Activated naive CD4-positive, alpha-beta T cell treated with anti-CD3 and anti-CD28 coated beads, Interleukin-2, amount 50 U/mL, for 16 hours (primary cell): Measurements from ENCODE around the gene PCDH15.

ENCODE experiments used
- DNase-seq: peaks from one replicate; pipeline ENCODE4 v3.0.0-alpha.2; 2020

PCDH15 gene

DNA sequence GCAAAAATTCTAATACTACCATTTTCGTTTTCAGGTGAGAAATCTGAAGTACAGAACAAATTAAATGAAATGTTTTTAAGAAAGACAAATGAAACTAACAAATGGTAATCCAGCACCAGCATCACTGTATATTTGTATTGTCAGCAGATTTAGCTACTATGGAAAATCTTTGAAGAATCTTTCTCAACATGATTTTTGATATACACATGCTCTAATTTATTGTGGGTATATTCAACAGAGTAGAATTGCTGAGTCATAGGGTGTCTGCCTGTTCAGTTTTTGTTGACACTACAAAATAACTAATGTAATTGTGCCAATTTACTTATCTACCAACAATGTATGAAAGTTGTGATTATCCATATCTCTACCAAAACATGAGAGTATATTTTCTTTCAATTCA is 437.6 kb downstream of the PCDH15 start:
- no peak for DNase-seq

- DNase-seq = no peak
These were observed 459.0 kb downstream of the PCDH15 start for GRCh38 chr10:54342058-54342457.

DNA sequence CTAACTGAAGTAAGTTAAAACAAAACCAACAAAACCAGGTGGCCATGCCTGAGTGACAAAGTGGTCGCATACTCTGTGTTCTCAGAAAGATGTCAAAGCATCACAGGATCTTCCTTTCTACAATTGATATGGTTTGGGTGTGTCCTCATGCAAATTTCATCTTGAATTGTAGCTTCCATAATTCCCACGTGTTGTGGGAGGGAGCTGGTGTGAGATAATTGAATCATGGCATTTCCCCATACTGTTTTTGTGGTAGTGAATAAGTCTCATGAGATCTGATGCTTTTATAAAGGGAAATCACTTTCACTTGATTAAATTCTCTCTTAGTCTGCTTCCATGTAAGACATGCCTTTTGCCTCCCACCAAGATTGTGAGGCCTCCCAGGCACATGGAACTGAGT is 465.7 kb downstream of the PCDH15 start:
- no peak for DNase-seq

GRCh38 chr10:54319341-54319740 is 481.7 kb downstream of the PCDH15 start:
- DNase-seq = no peak

DNA sequence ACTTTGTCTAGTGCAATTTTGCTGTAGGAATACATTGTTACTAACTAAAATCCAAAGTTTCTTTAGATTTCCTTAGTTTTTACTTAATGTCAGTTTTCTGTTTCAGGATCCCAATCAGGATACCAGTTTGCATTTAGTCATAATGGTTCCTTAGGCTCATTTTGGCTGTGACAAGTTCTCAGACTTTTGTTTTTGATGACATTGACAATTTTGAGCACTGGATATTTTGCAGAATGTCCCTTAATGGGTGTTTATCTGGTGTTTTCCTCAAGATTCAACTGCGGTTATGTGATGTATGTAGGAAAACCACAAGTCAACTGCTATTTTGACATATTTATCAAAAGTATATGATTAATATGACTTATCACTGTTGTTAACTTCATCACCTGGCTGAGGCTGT is 482.6 kb downstream of the PCDH15 start:
- no peak for DNase-seq

GRCh38 chr10:54314430-54314829 is 486.6 kb downstream of the PCDH15 start:
- DNase-seq = no peak

- DNase-seq = no peak
These were observed 516.4 kb downstream of the PCDH15 start for GRCh38 chr10:54284526-54285193.

DNA sequence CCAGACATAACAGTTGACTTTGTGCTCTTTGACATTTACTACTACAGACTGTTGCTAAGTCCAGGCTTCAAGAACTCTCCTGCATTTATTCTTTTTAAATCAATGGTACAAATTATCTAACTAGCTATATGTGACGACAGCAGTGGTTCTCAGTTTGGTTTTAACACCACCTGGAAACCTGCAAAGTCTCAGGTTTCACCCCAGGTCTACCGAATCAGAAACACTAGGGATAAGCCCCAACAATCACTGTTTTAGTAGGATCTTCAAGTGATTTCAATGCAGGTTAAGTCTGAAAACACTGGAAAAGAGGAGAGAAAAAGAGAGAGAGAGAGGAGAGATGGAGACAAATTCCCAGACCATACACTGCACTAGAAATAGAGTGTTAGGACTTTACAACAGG is 519.0 kb downstream of the PCDH15 start:
- DNase-seq = no peak

DNA sequence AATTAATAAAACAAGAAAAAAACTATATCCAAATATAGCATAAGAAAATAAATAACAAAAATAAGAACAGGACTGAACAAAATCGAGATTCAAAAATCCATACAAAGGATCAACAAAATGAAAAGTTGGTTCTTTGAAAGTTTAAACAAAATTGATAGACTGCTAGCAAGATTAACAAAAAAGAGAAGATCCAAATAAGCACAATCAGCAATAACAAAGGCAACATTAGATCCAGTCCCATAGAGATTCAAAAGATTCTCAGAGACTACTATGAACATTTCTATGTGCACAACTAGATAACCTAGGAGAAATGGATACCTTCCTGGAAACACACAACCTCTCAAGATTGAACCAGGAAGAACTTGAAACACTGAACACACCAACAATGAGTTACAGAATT is 534.6 kb downstream of the PCDH15 start:
- no peak for DNase-seq

- no peak for DNase-seq
These were observed 538.3 kb downstream of the PCDH15 start for GRCh38 chr10:54262726-54263125.

DNA sequence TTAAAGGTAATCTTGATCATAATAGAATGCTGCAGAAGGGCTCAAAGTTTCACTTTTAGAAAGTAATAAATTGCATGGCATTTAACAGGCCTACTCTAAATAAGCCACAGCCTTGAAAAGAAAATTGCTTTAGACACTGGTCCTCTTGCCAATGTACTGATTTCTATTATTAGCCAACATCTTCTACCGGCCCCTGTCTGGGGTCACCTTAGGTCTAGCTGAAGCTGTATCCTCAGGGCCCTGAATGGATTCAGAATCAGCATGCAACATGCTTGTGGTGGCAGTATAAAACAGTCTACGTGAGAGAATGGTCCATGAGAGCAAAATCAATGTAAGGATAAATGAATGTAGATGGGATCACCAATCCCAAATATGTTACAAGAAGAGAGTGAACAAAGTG is 541.9 kb downstream of the PCDH15 start:
- no peak for DNase-seq

GRCh38 chr10:54234832-54235231 is 566.2 kb downstream of the PCDH15 start:
- no peak for DNase-seq

DNA sequence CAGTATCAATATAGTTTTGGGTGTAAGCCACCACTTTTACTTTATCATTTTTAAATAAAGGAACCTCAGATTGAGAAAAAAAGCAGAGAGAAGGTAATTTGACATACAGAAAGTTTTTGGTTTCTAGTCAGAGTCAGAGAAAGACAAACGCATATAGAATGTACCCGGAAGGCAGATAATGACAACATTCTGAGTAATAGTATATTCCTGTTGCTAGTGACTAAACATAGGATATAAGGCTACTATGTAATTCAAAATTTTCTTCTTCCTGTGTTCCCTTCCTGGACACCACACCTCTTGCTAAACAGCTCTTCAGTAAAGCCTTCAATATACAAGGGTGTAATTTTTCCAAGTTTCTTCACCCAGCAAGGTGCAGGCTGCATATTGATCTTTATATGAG is 597.6 kb downstream of the PCDH15 start:
- DNase-seq = no peak

DNA sequence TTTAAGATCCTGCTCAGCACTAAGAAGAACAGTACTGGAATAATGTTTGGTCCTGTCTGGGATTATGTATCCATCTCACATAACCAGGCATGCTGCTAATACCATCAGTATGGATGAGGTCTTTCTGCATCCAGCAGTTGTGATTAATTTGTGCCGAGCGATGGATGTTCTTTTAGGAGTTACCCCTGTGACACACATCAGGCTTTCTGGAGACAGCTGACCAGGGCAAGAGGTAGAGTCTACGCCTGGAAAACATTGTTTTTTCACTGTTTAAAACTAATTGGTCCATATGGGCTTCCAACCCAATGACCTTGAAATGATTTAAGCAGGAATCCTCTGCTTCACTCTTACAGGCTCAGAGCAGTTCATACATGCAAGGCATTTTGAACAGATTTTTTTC is 603.0 kb downstream of the PCDH15 start:
- DNase-seq = no peak

- DNase-seq = no peak
These were observed 606.2 kb downstream of the PCDH15 start for GRCh38 chr10:54194806-54195205.

- no peak for DNase-seq
These were observed 641.1 kb downstream of the PCDH15 start for GRCh38 chr10:54159924-54160323.

DNA sequence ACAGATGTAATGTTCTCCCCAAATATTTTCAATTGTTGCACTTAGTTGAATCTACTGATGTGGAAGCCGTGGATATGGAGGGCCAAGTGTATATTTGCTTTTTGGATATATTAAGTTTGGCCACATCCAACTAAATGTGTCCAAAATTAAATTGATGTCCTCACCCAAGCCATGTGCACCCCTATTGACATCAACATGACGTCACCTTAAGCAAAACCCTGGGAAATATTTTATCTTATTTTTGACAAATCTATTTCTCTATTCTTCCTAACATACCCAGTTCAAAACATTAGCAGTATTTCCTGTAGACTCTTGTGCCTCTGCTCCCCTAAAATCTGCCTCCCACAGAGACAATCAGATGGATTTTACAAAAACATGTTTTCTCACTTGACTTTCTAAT is 652.5 kb downstream of the PCDH15 start:
- no peak for DNase-seq

DNA sequence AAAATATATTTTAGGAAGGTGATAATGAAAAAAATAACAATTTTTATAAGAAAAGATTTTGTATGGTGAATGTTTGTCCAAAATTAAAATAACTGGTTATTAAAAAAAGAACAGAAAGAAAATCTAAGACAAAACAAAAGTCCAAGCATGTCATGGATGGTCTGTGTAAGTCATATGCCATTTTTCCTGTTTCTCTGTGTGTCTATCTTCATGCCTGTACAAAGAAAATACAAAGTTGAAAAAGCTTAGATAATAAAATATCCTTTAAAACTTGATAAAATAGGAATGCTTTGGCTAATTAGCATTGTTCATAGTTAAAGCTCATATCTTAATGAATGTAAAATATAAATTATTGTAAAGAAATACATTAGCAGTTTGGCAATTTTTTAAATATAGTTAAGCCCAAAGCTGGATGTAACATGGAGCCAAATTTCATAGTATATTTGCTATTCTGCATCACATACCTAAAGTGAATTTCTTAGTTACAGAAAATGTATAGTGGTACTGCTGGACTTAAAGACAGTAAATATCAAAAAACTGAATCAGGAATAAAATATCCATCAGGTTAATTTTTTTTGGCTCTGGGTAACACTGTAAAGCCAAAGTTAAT is 661.1 kb downstream of the PCDH15 start:
- no peak for DNase-seq

DNA sequence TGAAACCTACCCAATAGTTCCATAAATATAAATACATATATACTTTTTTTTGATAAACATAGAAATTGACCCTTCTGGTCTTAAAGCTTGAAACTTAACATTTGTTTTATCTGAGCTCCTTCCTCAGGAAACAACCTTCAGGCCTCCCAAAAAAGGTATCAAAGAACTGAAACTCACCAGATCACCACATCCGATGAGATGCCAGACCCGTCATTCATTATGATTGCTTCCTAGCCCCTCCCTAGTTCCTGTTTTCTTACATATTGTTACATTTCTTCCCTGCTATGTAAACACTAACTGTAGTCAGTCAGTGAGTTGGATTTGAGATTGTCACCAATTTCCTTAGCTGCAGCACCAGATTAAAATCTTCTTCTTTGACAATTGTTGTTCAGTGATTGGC is 663.6 kb downstream of the PCDH15 start:
- DNase-seq = no peak

GRCh38 chr10:54133203-54133602 is 667.8 kb downstream of the PCDH15 start:
- DNase-seq = no peak

DNA sequence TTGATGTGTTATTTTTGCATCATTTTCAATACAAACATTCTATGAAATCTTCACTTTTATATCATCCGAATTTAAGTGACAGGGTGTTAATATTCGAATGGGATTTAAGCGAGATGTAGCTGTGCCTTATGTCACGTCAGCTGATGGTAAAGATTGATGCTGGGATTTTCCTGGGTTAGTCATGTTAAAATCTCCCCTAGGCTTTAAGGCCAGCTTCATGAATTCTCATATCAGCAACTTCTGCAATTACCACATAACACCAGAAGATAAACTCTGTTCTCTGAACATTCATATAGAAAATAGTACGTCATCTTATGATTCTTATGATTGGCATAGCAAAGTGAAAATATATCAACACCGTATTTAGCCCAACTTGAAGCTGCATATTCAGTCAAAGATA is 669.2 kb downstream of the PCDH15 start:
- DNase-seq = no peak

DNA sequence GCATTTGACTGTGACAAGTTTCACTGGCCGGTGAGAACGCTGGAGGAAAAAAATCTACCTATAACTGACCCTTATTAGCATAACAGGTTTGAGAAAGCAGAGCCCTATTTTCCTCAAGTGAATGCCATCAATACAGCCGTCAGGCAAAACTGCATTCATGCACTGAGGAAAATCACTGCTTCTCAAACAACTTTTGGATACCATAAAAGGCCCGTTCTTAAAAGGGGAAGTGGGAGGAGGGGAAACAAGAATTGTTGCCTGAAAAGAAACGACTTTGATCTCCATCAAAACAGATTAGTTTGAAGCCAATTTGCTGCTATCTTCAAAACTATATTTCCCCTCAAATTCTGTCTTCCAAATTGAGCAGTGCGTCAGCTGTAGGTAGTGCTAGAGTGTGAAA is 670.6 kb downstream of the PCDH15 start:
- no peak for DNase-seq

- no peak for DNase-seq
These were observed 675.8 kb downstream of the PCDH15 start for GRCh38 chr10:54125098-54125747.

- no peak for DNase-seq
These were observed 676.7 kb downstream of the PCDH15 start for GRCh38 chr10:54124209-54124885.
